Activated CD4-positive, alpha-beta T cell treated with anti-CD3 and anti-CD28 coated beads, Interleukin-2, amount 10 ng/mL, durations not matched to agents 24 days and 14 days (primary cell): Measurements from ENCODE around the gene SPRED2. TPM values are rescaled to one million over a fixed set of nuclear protein-coding genes. Genes with fewer than 3 reads are reported as not detected.

Experiments
- DNase-seq: peaks from one replicate; pipeline ENCODE4 v3.0.0; 2022
- H3K27ac Mint-ChIP-seq: one replicate; pipeline ENCODE4 v1.8.0; 2022; ENCODE audit warnings: mild to moderate bottlenecking, mixed read lengths
- H3K27me3 Mint-ChIP-seq: one replicate; pipeline ENCODE4 v1.8.0; 2022; ENCODE audit warnings: mixed read lengths
- H3K36me3 Mint-ChIP-seq: one replicate; pipeline ENCODE4 v1.8.0; 2022; ENCODE audit warnings: low read depth, mild to moderate bottlenecking, mixed read lengths
- H3K4me1 Mint-ChIP-seq: one replicate; pipeline ENCODE4 v1.8.0; 2021; ENCODE audit warnings: mixed read lengths
- H3K4me3 Mint-ChIP-seq: one replicate; pipeline ENCODE4 v1.8.0; 2022; ENCODE audit warnings: mild to moderate bottlenecking, moderate library complexity, mixed read lengths
- H3K9me3 Mint-ChIP-seq: one replicate; pipeline ENCODE4 v1.8.0; 2021; ENCODE audit warnings: mixed read lengths
- intact Hi-C: fragments of 100-400 bp; cut with micrococcal nuclease; formaldehyde crosslinking; loops from one replicate; pipeline ENCODE4 v1.15.1; 2023
- total RNA-seq: library from RNA; stranded (reverse); gene quantifications from 2 replicates; pipeline ENCODE4 v1.2.3, GENCODE V29; 2022

SPRED2 gene
- total RNA-seq, 1 donor from 2014 or later: 9.2 TPM

GRCh38 chr2:65382323-65382722 lies 50.1 kb downstream of the SPRED2 start:
- Mint-ChIP-seq H3K27me3 (peaks cover 8% of the 10 kb centered on the region), H3K9me3 (no peaks in the 10 kb centered on the region), H3K27ac (no peak overlapping the region), H3K4me3 (peak overlapping the region; percentile 42), H3K36me3 (no peaks in the 10 kb centered on the region), H3K4me1 (peaks cover 46% of the 10 kb centered on the region)
- DNase-seq: no peak
- intact Hi-C loops: loop anchor here (1.0 to 5.0 kb wide), 5 partner anchors 35 to 170 kb away; no protein-coding TSS in a partner anchor

- peaks cover 50% of the 10 kb centered on the region for H3K4me1 Mint-ChIP-seq
- intact Hi-C loops: loop anchor here (1.0 to 5.0 kb wide), 5 partner anchors 36 to 171 kb away; no protein-coding TSS in a partner anchor
- no peak overlapping the region for H3K27ac Mint-ChIP-seq
- H3K9me3 Mint-ChIP-seq: no peaks in the 10 kb centered on the region
- DNase-seq: no peak
- H3K4me3 Mint-ChIP-seq: peak overlapping the region; percentile 13
- H3K36me3 Mint-ChIP-seq: no peaks in the 10 kb centered on the region
- H3K27me3 Mint-ChIP-seq: peaks cover 8% of the 10 kb centered on the region
Measured at GRCh38 chr2:65381607-65382051, 50.8 kb downstream of the SPRED2 start.

GRCh38 chr2:65380255-65380654 lies 52.1 kb downstream of the SPRED2 start:
- intact Hi-C loops: loop anchor here (5.0 kb wide), 1 partner anchor 37 kb away; no protein-coding TSS in a partner anchor
- H3K9me3 Mint-ChIP-seq: no peaks in the 10 kb centered on the region
- H3K27me3 Mint-ChIP-seq: peaks cover 5% of the 10 kb centered on the region
- H3K27ac Mint-ChIP-seq: no peak overlapping the region
- H3K4me1 Mint-ChIP-seq: peaks cover 48% of the 10 kb centered on the region
- H3K36me3 Mint-ChIP-seq: no peaks in the 10 kb centered on the region
- no peak for DNase-seq
- H3K4me3 Mint-ChIP-seq: no peak overlapping the region

GRCh38 chr2:65379721-65380171 lies 52.7 kb downstream of the SPRED2 start:
- H3K4me1 Mint-ChIP-seq: peaks cover 47% of the 10 kb centered on the region
- intact Hi-C loops: loop anchor here (5.0 kb wide), 1 partner anchor 38 kb away; no protein-coding TSS in a partner anchor

GRCh38 chr2:65379223-65379622 lies 53.2 kb downstream of the SPRED2 start:
- intact Hi-C loops: no loop called here
- Mint-ChIP-seq H3K9me3 (no peaks in the 10 kb centered on the region), H3K36me3 (no peaks in the 10 kb centered on the region), H3K27ac (no peak overlapping the region), H3K4me1 (peaks cover 45% of the 10 kb centered on the region), H3K27me3 (peaks cover 5% of the 10 kb centered on the region), H3K4me3 (no peak overlapping the region)
- no peak for DNase-seq

More at GRCh38 chr2:65379721-65380171, 52.7 kb downstream of the SPRED2 start:
- Mint-ChIP-seq H3K27me3 (peaks cover 5% of the 10 kb centered on the region), H3K27ac (no peak overlapping the region), H3K9me3 (no peaks in the 10 kb centered on the region), H3K4me3 (no peak overlapping the region), H3K36me3 (no peaks in the 10 kb centered on the region)
- no peak for DNase-seq

GRCh38 chr2:65378290-65378689 lies 54.1 kb downstream of the SPRED2 start:
- Mint-ChIP-seq H3K36me3 (no peaks in the 10 kb centered on the region), H3K4me3 (no peak overlapping the region), H3K9me3 (no peaks in the 10 kb centered on the region), H3K27ac (no peak overlapping the region), H3K4me1 (peaks cover 40% of the 10 kb centered on the region), H3K27me3 (peaks cover 5% of the 10 kb centered on the region)
- no peak for DNase-seq
- intact Hi-C loops: no loop called here

- no peak overlapping the region for H3K4me3 Mint-ChIP-seq
- no peaks in the 10 kb centered on the region for H3K9me3 Mint-ChIP-seq
- peak overlapping the region; percentile 21 for H3K27ac Mint-ChIP-seq
- peak; percentile 69 for DNase-seq
- peaks cover 5% of the 10 kb centered on the region for H3K27me3 Mint-ChIP-seq
- peaks cover 35% of the 10 kb centered on the region for H3K4me1 Mint-ChIP-seq
- intact Hi-C loops: loop anchor here (1.0 kb wide), 1 partner anchor 11 kb away; no protein-coding TSS in a partner anchor
- H3K36me3 Mint-ChIP-seq: no peaks in the 10 kb centered on the region
Measured at GRCh38 chr2:65377556-65378192, 54.7 kb downstream of the SPRED2 start.

- DNase-seq: no peak
- no peaks in the 10 kb centered on the region for H3K36me3 Mint-ChIP-seq
- H3K27me3 Mint-ChIP-seq: peaks cover 3% of the 10 kb centered on the region
- no peak overlapping the region for H3K4me3 Mint-ChIP-seq
- no peaks in the 10 kb centered on the region for H3K9me3 Mint-ChIP-seq
- intact Hi-C loops: no loop called here
- H3K27ac Mint-ChIP-seq: no peak overlapping the region
- H3K4me1 Mint-ChIP-seq: peaks cover 24% of the 10 kb centered on the region
Measured at GRCh38 chr2:65375723-65376122, 56.7 kb downstream of the SPRED2 start.

- intact Hi-C loops: no loop called here
- H3K4me1 Mint-ChIP-seq: peaks cover 22% of the 10 kb centered on the region
- no peak for DNase-seq
- no peaks in the 10 kb centered on the region for H3K36me3 Mint-ChIP-seq
- peaks cover 3% of the 10 kb centered on the region for H3K27me3 Mint-ChIP-seq
- H3K4me3 Mint-ChIP-seq: no peak overlapping the region
- no peak overlapping the region for H3K27ac Mint-ChIP-seq
- no peaks in the 10 kb centered on the region for H3K9me3 Mint-ChIP-seq
Measured at GRCh38 chr2:65374999-65375398, 57.4 kb downstream of the SPRED2 start.

- no peak overlapping the region for H3K27ac Mint-ChIP-seq
- intact Hi-C loops: no loop called here
- H3K4me3 Mint-ChIP-seq: no peak overlapping the region
- peaks cover 3% of the 10 kb centered on the region for H3K27me3 Mint-ChIP-seq
- H3K4me1 Mint-ChIP-seq: peaks cover 20% of the 10 kb centered on the region
- H3K9me3 Mint-ChIP-seq: no peaks in the 10 kb centered on the region
- no peaks in the 10 kb centered on the region for H3K36me3 Mint-ChIP-seq
- DNase-seq: no peak
Measured at GRCh38 chr2:65374575-65374974, 57.8 kb downstream of the SPRED2 start.

GRCh38 chr2:65373365-65373918 lies 59.0 kb downstream of the SPRED2 start:
- H3K27ac Mint-ChIP-seq: no peak overlapping the region

GRCh38 chr2:65372619-65373018 lies 59.8 kb downstream of the SPRED2 start:
- DNase-seq: no peak
- Mint-ChIP-seq H3K27me3 (no peaks in the 10 kb centered on the region), H3K4me3 (no peak overlapping the region), H3K27ac (no peak overlapping the region), H3K4me1 (peaks cover 11% of the 10 kb centered on the region), H3K9me3 (no peaks in the 10 kb centered on the region), H3K36me3 (no peaks in the 10 kb centered on the region)
- intact Hi-C loops: no loop called here

More at GRCh38 chr2:65373365-65373918, 59.0 kb downstream of the SPRED2 start:
- Mint-ChIP-seq H3K4me3 (no peak overlapping the region), H3K4me1 (peaks cover 18% of the 10 kb centered on the region), H3K36me3 (no peaks in the 10 kb centered on the region), H3K9me3 (no peaks in the 10 kb centered on the region), H3K27me3 (no peaks in the 10 kb centered on the region)
- DNase-seq: no peak
- intact Hi-C loops: no loop called here

GRCh38 chr2:65371074-65371434 lies 61.3 kb downstream of the SPRED2 start:
- no peak for DNase-seq
- intact Hi-C loops: no loop called here
- Mint-ChIP-seq H3K27me3 (no peaks in the 10 kb centered on the region), H3K27ac (no peak overlapping the region), H3K4me3 (no peak overlapping the region), H3K36me3 (no peaks in the 10 kb centered on the region), H3K4me1 (peaks cover 17% of the 10 kb centered on the region), H3K9me3 (no peaks in the 10 kb centered on the region)

- H3K27me3 Mint-ChIP-seq: no peaks in the 10 kb centered on the region
- no peaks in the 10 kb centered on the region for H3K9me3 Mint-ChIP-seq
- intact Hi-C loops: no loop called here
- H3K36me3 Mint-ChIP-seq: no peaks in the 10 kb centered on the region
- H3K4me1 Mint-ChIP-seq: peaks cover 20% of the 10 kb centered on the region
- H3K4me3 Mint-ChIP-seq: no peak overlapping the region
- DNase-seq: no peak
- no peak overlapping the region for H3K27ac Mint-ChIP-seq
Measured at GRCh38 chr2:65370387-65371073, 61.9 kb downstream of the SPRED2 start.
